ENCODE results near the gene GRB2.

DNA sequence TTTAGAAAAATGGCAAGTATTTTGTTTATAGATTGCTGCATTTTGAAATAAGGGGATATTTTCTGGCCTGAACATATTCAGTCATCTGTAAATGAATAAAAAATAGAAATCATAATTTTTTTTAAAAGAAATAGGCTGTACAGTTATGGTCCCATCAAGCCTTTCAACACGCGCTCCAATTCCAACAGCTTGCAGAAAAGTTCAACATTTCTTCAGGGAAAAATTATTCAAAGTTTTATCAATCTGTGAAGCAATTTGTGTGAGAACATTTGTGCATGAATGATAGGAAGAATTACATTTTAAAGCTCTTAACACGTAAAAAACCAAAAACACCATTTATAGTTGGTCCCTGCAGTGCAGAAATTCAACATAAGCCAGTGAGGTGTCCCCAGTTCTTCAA is 65.5 kb downstream of the GRB2 start:
- TF ChIP-seq HOXA7 (CRISPR knock-in tag; IDR thresholded peaks at IDR 0.05) = no peak
- no peak for TF ChIP-seq SMC3 (IDR thresholded peaks at IDR 0.05)
